Activated naive CD8-positive, alpha-beta T cell treated with anti-CD3 and anti-CD28 coated beads, Interleukin-2, amount 10 ng/mL, durations not matched to agents 7 days and 5 days (primary cell): ENCODE measurements around the gene OMA1. TPM values are rescaled to one million over a fixed set of nuclear protein-coding genes. Genes with fewer than 3 reads are reported as not detected.

ENCODE experiments used
- ATAC-seq: fragments of 150-1000 bp; cut with Tn5 transposase; one replicate; pipeline ENCODE4 v1.10.0; 2021; ENCODE audit warnings: low read depth, moderate library complexity
- POLR2A ChIA-PET: fragments of 350-600 bp; sonication (Branson Sonifier 250); formaldehyde crosslinking; loops from one replicate; lab custom pipeline; 2021; ENCODE audit warnings: antibody characterized with exemption; lab: Charles Lee
- DNase-seq: peaks from one replicate; pipeline ENCODE4 v3.0.0; 2021
- H3K27ac Mint-ChIP-seq: one replicate; pipeline ENCODE4 v1.8.0; 2022; ENCODE audit warnings: mild to moderate bottlenecking, mixed read lengths
- H3K27me3 Mint-ChIP-seq: one replicate; pipeline ENCODE4 v1.8.0; 2022; ENCODE audit warnings: mild to moderate bottlenecking, moderate library complexity, mixed read lengths
- H3K36me3 Mint-ChIP-seq: one replicate; pipeline ENCODE4 v1.8.0; 2021; ENCODE audit warnings: mild to moderate bottlenecking, mixed read lengths
- H3K4me1 Mint-ChIP-seq: one replicate; pipeline ENCODE4 v1.8.0; 2021; ENCODE audit warnings: mixed read lengths
- H3K4me3 Mint-ChIP-seq: one replicate; pipeline ENCODE4 v1.8.0; 2022; ENCODE audit warnings: mild to moderate bottlenecking, moderate library complexity, mixed read lengths
- H3K9me3 Mint-ChIP-seq: one replicate; pipeline ENCODE4 v1.8.0; 2021; ENCODE audit warnings: mixed read lengths
- total RNA-seq, 2 experiments: library from RNA; stranded (reverse); gene quantifications; one replicate each; pipeline ENCODE4 v1.2.3, GENCODE V29; 2021

OMA1 gene
- total RNA-seq, 2 experiments from 2014 or later = 32.0 to 38.8 TPM

DNA sequence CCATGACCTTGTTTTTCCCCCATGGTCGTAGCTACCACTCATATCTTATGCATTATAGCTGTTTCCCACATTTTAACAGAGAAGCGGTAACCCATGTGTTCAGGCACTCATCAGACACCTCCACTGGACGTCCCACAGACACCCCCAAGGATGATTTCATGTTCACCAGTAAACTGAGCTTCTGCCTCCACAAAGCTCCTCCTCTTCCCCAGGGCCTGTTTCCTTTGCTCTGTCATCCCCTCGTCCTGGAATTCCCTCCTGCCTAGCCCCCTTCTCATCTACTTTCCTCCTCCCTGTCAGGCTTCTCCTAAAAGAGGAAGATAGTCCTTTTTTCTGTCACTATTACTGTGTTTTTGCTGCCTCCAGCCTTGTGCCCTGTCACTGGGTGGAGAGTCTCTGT lies 111.2 kb downstream of the OMA1 start:
- H3K36me3 Mint-ChIP-seq = no peaks in the 10 kb centered on the region
- POLR2A ChIA-PET = no interaction called here
- no peak overlapping the region for H3K4me3 Mint-ChIP-seq
- no peaks in the 10 kb centered on the region for H3K27me3 Mint-ChIP-seq
- H3K9me3 Mint-ChIP-seq = no peaks in the 10 kb centered on the region
- DNase-seq (no peak), ATAC-seq (no peak)
- no peaks in the 10 kb centered on the region for H3K4me1 Mint-ChIP-seq
- H3K27ac Mint-ChIP-seq = no peak overlapping the region

DNA sequence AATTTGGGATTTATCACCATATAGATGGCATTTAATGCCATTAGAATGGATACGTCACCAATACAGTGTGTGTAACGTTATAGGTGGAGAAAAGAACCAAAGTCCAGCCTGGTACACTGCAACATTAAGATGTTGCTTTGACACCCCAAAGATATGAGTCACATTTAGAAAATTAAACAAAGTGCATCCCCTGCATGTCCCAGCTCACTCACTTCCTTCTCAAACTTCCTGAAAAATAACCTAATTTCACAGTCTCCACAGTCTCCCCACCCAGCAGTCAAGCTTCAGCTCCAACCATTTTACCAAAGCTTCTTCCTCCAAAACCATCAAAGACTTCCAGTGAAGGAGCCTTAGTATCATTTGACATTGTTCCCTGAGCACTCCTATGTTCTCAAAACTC lies 111.9 kb downstream of the OMA1 start:
- H3K4me1 Mint-ChIP-seq = no peaks in the 10 kb centered on the region
- no peak for ATAC-seq

DNA sequence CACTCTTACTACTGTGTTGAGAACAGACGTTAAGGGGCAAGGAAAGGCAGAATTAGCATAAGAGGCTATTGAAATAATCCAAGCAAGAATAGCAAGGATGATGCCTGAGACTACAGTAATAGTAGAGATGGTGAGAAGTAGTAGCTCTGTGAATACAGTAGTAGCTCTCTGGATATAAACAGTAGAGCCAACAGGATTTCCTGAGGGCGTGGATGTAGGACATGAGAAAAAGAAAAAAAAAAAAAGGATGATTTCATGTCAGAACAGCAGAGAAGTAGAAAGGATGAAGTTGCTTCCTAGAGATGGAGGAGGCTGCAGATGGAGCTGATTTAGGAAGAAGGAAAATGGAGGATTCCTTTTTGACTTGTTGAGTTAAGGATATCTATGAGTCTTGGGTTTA lies 112.3 kb downstream of the OMA1 start:
- no peaks in the 10 kb centered on the region for H3K9me3 Mint-ChIP-seq
- H3K27me3 Mint-ChIP-seq = peaks cover 2% of the 10 kb centered on the region
- DNase-seq = no peak
- POLR2A ChIA-PET = no interaction called here
- no peak overlapping the region for H3K4me3 Mint-ChIP-seq
- H3K27ac Mint-ChIP-seq = no peak overlapping the region
- H3K36me3 Mint-ChIP-seq = no peaks in the 10 kb centered on the region
- H3K4me1 Mint-ChIP-seq = no peaks in the 10 kb centered on the region
- no peak for ATAC-seq

More for the DNA sequence above, 111.9 kb downstream of the OMA1 start:
- H3K9me3 Mint-ChIP-seq = no peaks in the 10 kb centered on the region
- no peak overlapping the region for H3K27ac Mint-ChIP-seq
- H3K4me3 Mint-ChIP-seq = no peak overlapping the region
- no peak for DNase-seq
- H3K36me3 Mint-ChIP-seq = no peaks in the 10 kb centered on the region
- POLR2A ChIA-PET = no interaction called here
- peaks cover 2% of the 10 kb centered on the region for H3K27me3 Mint-ChIP-seq

DNA sequence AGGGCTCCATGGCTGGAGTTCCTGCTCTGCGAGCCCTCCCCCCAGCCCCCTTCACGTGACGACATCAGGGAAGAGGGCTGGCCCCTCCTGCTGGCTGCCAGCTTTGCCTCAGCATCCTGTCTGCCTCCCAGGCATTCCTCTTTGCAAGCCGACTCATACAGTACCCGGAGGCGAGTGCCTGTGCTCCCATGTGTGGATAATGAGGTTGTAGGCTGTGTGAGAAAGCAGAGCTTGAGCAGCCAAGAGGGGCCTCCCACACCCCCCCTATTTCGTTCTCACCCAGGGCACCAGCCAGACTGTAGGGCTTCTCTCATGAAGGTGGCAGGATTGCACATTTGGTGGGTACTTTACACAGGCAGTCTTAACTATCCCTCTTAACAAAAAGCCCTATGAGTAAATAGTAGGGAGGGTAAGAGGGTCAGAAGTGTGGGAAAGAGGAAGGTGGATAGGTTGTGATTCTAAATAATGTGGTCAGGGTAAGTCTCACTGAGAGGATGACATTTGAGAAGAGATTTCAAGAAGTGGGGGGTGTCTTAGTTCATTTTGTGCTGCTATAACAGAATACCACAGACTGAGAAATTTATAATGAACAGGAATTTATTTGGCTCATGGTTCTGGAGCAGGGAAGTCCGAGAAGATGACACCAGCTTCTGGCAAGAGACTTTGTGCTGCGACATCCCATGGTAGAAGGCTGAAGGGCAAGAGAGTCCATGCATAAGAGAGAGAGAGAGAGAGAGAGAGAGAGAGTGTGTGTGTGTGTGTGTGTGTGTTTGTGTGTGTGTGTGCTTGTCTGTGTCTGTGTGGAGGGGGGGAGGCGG lies 113.5 kb downstream of the OMA1 start:
- H3K9me3 Mint-ChIP-seq = no peaks in the 10 kb centered on the region
- H3K27ac Mint-ChIP-seq = no peak overlapping the region
- ATAC-seq (no peak), DNase-seq (no peak)
- H3K36me3 Mint-ChIP-seq = no peaks in the 10 kb centered on the region
- POLR2A ChIA-PET = no interaction called here
- H3K27me3 Mint-ChIP-seq = peaks cover 2% of the 10 kb centered on the region
- no peak overlapping the region for H3K4me3 Mint-ChIP-seq
- H3K4me1 Mint-ChIP-seq = no peaks in the 10 kb centered on the region

DNA sequence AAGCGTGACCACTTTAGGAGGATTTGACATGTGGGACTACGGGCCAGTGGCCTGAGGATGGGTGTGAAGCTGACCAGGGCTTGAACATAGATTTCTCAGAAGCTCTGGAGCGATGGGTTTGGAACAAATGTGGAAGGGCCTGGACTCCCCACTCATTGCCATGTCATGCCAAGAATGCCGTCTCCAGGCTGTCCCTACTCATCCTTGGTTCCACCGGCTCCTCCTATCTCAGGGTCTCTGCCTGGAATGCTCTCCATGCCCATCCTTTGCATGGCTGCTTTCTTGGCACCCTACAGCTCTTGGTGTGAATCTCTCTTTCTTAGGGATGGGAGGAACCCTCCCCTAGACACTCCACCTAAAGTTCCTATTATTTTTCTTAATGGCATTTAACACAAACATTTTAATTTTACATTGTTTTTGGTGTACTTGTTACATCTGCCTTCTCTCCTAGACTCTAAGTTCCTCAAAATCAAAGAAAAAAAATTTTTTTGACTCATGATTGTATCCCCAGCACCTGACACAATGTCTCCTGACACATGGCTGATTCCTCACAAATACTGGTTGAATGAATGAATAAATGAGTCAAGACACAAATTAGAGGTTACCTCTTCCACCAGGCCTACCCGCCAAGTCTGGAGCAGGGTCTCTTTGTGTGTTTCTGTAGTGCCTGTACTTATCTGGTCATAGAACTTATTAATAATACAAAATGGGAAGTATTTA lies 114.5 kb downstream of the OMA1 start:
- POLR2A ChIA-PET = no interaction called here
- no peaks in the 10 kb centered on the region for H3K36me3 Mint-ChIP-seq
- no peak overlapping the region for H3K4me3 Mint-ChIP-seq
- ATAC-seq (no peak), DNase-seq (no peak)
- no peaks in the 10 kb centered on the region for H3K4me1 Mint-ChIP-seq
- peaks cover 2% of the 10 kb centered on the region for H3K27me3 Mint-ChIP-seq
- H3K9me3 Mint-ChIP-seq = no peaks in the 10 kb centered on the region
- H3K27ac Mint-ChIP-seq = no peak overlapping the region

Other genes with a start within 250 kb of the OMA1 start
- gene TACSTD2, start 30.5 kb upstream of the OMA1 start, total RNA-seq = not detected
- 10 to 100 TPM; 52.7 to 59.6 TPM for gene MYSM1, start 153.3 kb upstream of the OMA1 start, total RNA-seq
- 10 to 100 TPM; 73.4 to 75.7 TPM for gene JUN, start 237.3 kb upstream of the OMA1 start, total RNA-seq